Fibroblast of peridontal ligament (primary cell): ENCODE data around the gene CHCHD6.

Experiments used
- DNase-seq: peaks from one replicate; pipeline ENCODE4 v3.0.0-alpha.2; 2010; ENCODE audit errors: extremely low read depth

The CHCHD6 gene

GRCh38 chr3:126704494-126705214 lies 614 bp downstream of the CHCHD6 start:
- no peak for DNase-seq

GRCh38 chr3:126706631-126707030 lies 2.6 kb downstream of the CHCHD6 start:
- peak; percentile 62 for DNase-seq

- DNase-seq = peak; percentile 49
Observed at GRCh38 chr3:126711121-126711760, 7.2 kb downstream of the CHCHD6 start.

GRCh38 chr3:126713199-126713598 lies 9.2 kb downstream of the CHCHD6 start:
- DNase-seq = no peak

GRCh38 chr3:126714276-126714900 lies 10.3 kb downstream of the CHCHD6 start:
- DNase-seq = no peak

- DNase-seq = no peak
Observed at GRCh38 chr3:126714921-126715320, 10.9 kb downstream of the CHCHD6 start.

GRCh38 chr3:126715432-126715831 lies 11.4 kb downstream of the CHCHD6 start:
- DNase-seq = no peak

- DNase-seq = no peak
Observed at GRCh38 chr3:126716057-126716456, 12.0 kb downstream of the CHCHD6 start.

GRCh38 chr3:126718561-126719445 lies 14.8 kb downstream of the CHCHD6 start:
- no peak for DNase-seq

GRCh38 chr3:126720596-126720995 lies 16.6 kb downstream of the CHCHD6 start:
- DNase-seq = no peak

GRCh38 chr3:126721246-126721645 lies 17.2 kb downstream of the CHCHD6 start:
- DNase-seq = no peak

- no peak for DNase-seq
Observed at GRCh38 chr3:126723237-126723636, 19.2 kb downstream of the CHCHD6 start.

GRCh38 chr3:126723801-126724200 lies 19.8 kb downstream of the CHCHD6 start:
- DNase-seq = no peak

GRCh38 chr3:126728680-126729079 lies 24.6 kb downstream of the CHCHD6 start:
- DNase-seq = no peak

- DNase-seq = no peak
Observed at GRCh38 chr3:126730376-126730775, 26.3 kb downstream of the CHCHD6 start.

- no peak for DNase-seq
Observed at GRCh38 chr3:126731044-126731443, 27.0 kb downstream of the CHCHD6 start.

- no peak for DNase-seq
Observed at GRCh38 chr3:126732281-126733060, 28.4 kb downstream of the CHCHD6 start.

GRCh38 chr3:126733061-126733430 lies 29.0 kb downstream of the CHCHD6 start:
- DNase-seq = no peak

GRCh38 chr3:126734106-126734723 lies 30.2 kb downstream of the CHCHD6 start:
- DNase-seq = no peak

GRCh38 chr3:126737527-126737926 lies 33.5 kb downstream of the CHCHD6 start:
- no peak for DNase-seq

GRCh38 chr3:126742057-126742456 lies 38.0 kb downstream of the CHCHD6 start:
- no peak for DNase-seq
